ENCODE measurements around the gene PDGFC. TPM values are rescaled to one million over a fixed set of nuclear protein-coding genes. Genes with fewer than 3 reads are reported as not detected.

The PDGFC gene
- total RNA-seq, 2 experiments from 2014 or later = 0.11 TPM; not detected in 1

- H3K27me3 Mint-ChIP-seq = no peaks in the 10 kb centered on the region
- no peak for ATAC-seq (ENCODE audit: low read depth)
- DNase-seq = no peak
- H3K9me3 Mint-ChIP-seq = peaks cover 7% of the 10 kb centered on the region
- no peaks in the 10 kb centered on the region for H3K4me1 Mint-ChIP-seq
- no peak overlapping the region for H3K4me3 Mint-ChIP-seq
- no peak overlapping the region for H3K27ac Mint-ChIP-seq
- H3K36me3 Mint-ChIP-seq = no peaks in the 10 kb centered on the region
- POLR2A ChIA-PET = no interaction called here
These were observed 132.8 kb downstream of the PDGFC start for GRCh38 chr4:156838761-156839160.

- no peak for DNase-seq
- no peaks in the 10 kb centered on the region for H3K36me3 Mint-ChIP-seq
- POLR2A ChIA-PET = no interaction called here
- no peak overlapping the region for H3K4me3 Mint-ChIP-seq
- no peak overlapping the region for H3K27ac Mint-ChIP-seq
- peaks cover 7% of the 10 kb centered on the region for H3K9me3 Mint-ChIP-seq
- no peaks in the 10 kb centered on the region for H3K4me1 Mint-ChIP-seq
- no peaks in the 10 kb centered on the region for H3K27me3 Mint-ChIP-seq
- no peak for ATAC-seq (ENCODE audit: low read depth)
These were observed 133.8 kb downstream of the PDGFC start for GRCh38 chr4:156837625-156838345.

DNA sequence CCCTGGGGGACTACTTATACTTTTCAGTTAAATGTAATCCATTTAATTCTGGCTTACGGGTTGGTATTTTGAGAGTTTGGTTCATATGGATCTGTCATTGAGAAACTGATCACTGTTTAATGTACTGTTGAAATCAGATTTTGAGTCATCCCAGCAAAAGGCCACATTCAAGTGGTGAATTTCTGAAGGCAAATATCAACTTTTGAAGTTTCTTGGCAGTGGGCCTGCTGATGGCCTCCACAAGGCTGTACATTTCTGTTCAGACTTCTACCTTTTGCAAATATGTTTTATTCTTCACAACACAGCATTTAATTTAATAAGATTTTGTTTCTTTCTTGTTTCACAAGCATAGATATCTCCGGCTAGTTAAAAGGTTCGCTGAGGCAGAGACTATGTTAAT is 138.7 kb downstream of the PDGFC start:
- Mint-ChIP-seq H3K36me3 (no peaks in the 10 kb centered on the region), H3K9me3 (peaks cover 3% of the 10 kb centered on the region), H3K27ac (no peak overlapping the region), H3K27me3 (no peaks in the 10 kb centered on the region), H3K4me3 (no peak overlapping the region), H3K4me1 (no peaks in the 10 kb centered on the region)
- no peak for ATAC-seq (ENCODE audit: low read depth)
- POLR2A ChIA-PET = no interaction called here
- DNase-seq = no peak

- Mint-ChIP-seq H3K27ac (no peak overlapping the region), H3K9me3 (no peaks in the 10 kb centered on the region), H3K4me3 (no peak overlapping the region), H3K27me3 (no peaks in the 10 kb centered on the region), H3K36me3 (no peaks in the 10 kb centered on the region), H3K4me1 (no peaks in the 10 kb centered on the region)
- POLR2A ChIA-PET = no interaction called here
- no peak for ATAC-seq (ENCODE audit: low read depth)
- DNase-seq = no peak
These were observed 141.2 kb downstream of the PDGFC start for GRCh38 chr4:156830351-156830750.

DNA sequence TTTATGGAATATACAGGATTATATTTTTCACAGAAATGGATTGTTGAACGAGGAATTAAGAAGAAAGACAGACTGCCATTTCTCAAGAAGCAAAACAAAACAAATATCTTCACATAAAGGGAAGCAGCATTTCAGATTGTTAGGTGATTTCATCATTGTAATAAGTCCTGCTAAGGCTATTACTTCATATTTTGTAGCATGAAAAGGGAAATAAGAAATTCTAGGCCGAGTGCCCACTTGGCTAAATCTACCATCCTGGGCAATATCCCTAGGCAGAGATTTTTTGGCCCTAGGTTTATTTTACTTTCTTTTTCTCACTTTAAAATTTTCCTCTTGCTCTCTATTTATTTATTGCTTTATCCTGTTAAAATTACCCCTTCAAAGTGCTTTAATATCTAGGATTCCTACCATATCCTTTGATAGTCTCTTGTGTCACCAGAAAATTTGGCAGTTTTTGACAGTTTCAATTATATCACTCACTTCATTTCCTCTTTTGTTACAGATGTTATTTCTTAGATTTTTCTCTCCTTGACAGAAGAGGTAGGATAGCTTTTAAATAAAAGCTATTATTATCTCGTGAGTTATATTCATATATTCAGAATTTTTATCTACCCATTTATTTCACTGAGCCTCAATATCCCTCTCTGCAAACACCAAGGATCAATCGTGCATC is 142.3 kb downstream of the PDGFC start:
- no peaks in the 10 kb centered on the region for H3K9me3 Mint-ChIP-seq

DNA sequence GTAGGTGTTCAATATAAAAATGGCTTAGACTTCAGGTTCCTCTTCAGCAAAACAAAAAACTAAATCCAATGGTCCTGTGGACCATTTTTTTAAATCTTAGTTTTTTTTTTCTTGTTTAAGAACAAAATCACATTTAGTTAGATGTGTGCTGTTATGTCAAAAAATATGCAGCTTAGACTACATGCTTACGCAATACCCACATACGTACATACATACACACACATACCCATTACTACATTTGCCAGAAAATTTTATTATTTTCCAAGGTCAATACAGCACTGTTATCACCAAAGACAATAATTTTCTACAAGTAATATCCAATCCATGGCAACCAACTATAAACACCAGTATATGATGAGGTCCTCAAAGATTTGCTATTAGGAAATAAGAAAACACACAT is 144.1 kb downstream of the PDGFC start:
- no peak for DNase-seq
- Mint-ChIP-seq H3K9me3 (no peaks in the 10 kb centered on the region), H3K4me3 (no peak overlapping the region), H3K27ac (no peak overlapping the region), H3K27me3 (no peaks in the 10 kb centered on the region), H3K36me3 (no peaks in the 10 kb centered on the region), H3K4me1 (no peaks in the 10 kb centered on the region)
- POLR2A ChIA-PET = no interaction called here
- ATAC-seq (ENCODE audit: low read depth) = no peak

More for the DNA sequence above, 142.3 kb downstream of the PDGFC start:
- no peaks in the 10 kb centered on the region for H3K27me3 Mint-ChIP-seq
- POLR2A ChIA-PET = no interaction called here
- H3K27ac Mint-ChIP-seq = no peak overlapping the region
- ATAC-seq (ENCODE audit: low read depth) (no peak), DNase-seq (no peak)
- no peaks in the 10 kb centered on the region for H3K4me1 Mint-ChIP-seq
- no peaks in the 10 kb centered on the region for H3K36me3 Mint-ChIP-seq
- no peak overlapping the region for H3K4me3 Mint-ChIP-seq

- ATAC-seq (ENCODE audit: low read depth) (no peak), DNase-seq (no peak)
- no peaks in the 10 kb centered on the region for H3K4me1 Mint-ChIP-seq
- POLR2A ChIA-PET = no interaction called here
- H3K27ac Mint-ChIP-seq = no peak overlapping the region
- H3K4me3 Mint-ChIP-seq = no peak overlapping the region
- no peaks in the 10 kb centered on the region for H3K9me3 Mint-ChIP-seq
- no peaks in the 10 kb centered on the region for H3K36me3 Mint-ChIP-seq
- no peaks in the 10 kb centered on the region for H3K27me3 Mint-ChIP-seq
These were observed 146.5 kb downstream of the PDGFC start for GRCh38 chr4:156825074-156825473.

DNA sequence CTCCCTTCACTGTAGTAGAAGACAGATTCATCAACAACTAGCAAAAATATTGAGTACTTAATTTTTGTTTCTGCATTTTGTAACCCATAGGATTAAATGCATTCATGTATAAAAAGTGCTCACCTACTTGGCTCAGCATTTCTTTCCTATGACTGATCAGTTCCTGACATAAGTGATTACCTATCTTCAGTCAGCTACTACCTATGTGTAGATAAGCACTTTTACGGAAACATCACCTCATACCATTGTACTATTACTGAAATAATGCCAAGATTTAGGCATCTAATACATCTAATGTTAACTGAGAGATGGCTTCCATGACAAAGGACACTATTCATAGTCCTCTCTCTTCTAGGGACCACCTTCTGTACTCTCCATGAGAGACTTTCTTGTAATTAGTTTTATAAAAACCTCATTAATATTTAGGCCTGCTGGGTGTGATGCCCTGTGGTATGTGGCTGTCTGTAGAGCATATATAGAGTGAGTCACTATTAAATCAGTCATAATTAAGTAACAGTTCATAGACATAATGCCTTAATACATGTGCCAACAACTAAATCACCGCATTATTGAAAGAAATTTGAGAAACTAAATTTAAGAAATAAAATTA is 147.0 kb downstream of the PDGFC start:
- H3K4me1 Mint-ChIP-seq = no peaks in the 10 kb centered on the region
- no peaks in the 10 kb centered on the region for H3K36me3 Mint-ChIP-seq
- ATAC-seq (ENCODE audit: low read depth) (no peak), DNase-seq (no peak)
- H3K9me3 Mint-ChIP-seq = no peaks in the 10 kb centered on the region
- no peak overlapping the region for H3K4me3 Mint-ChIP-seq
- no peak overlapping the region for H3K27ac Mint-ChIP-seq
- H3K27me3 Mint-ChIP-seq = no peaks in the 10 kb centered on the region
- POLR2A ChIA-PET = no interaction called here

GRCh38 chr4:156820931-156821330 is 150.7 kb downstream of the PDGFC start:
- no peak overlapping the region for H3K4me3 Mint-ChIP-seq
- no peaks in the 10 kb centered on the region for H3K27me3 Mint-ChIP-seq
- no peaks in the 10 kb centered on the region for H3K9me3 Mint-ChIP-seq
- no peak for ATAC-seq (ENCODE audit: low read depth)
- H3K4me1 Mint-ChIP-seq = no peaks in the 10 kb centered on the region
- DNase-seq = no peak
- no peaks in the 10 kb centered on the region for H3K36me3 Mint-ChIP-seq
- no peak overlapping the region for H3K27ac Mint-ChIP-seq
- POLR2A ChIA-PET = no interaction called here

DNA sequence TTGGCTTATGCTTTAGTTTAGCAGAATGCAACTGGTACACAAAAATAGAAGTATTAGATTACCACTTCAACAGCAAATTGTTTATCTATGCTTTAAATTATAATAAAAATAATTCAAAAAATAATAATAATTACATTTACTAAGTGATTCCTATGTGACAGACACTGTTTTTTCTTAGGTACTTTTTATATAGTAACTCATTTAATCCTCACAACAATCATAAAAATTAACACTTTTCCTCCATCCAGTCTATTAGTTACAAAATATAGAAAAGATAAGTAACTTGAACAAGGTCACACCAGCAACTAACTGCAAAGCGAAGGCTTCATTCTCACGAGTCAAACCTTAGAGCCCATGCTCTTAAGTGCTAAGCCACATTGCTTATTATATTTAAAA is 155.2 kb downstream of the PDGFC start:
- ATAC-seq (ENCODE audit: low read depth) = no peak
- Mint-ChIP-seq H3K27ac (no peak overlapping the region), H3K27me3 (no peaks in the 10 kb centered on the region), H3K4me3 (no peak overlapping the region), H3K4me1 (no peaks in the 10 kb centered on the region), H3K36me3 (no peaks in the 10 kb centered on the region), H3K9me3 (no peaks in the 10 kb centered on the region)
- no peak for DNase-seq
- POLR2A ChIA-PET = no interaction called here

DNA sequence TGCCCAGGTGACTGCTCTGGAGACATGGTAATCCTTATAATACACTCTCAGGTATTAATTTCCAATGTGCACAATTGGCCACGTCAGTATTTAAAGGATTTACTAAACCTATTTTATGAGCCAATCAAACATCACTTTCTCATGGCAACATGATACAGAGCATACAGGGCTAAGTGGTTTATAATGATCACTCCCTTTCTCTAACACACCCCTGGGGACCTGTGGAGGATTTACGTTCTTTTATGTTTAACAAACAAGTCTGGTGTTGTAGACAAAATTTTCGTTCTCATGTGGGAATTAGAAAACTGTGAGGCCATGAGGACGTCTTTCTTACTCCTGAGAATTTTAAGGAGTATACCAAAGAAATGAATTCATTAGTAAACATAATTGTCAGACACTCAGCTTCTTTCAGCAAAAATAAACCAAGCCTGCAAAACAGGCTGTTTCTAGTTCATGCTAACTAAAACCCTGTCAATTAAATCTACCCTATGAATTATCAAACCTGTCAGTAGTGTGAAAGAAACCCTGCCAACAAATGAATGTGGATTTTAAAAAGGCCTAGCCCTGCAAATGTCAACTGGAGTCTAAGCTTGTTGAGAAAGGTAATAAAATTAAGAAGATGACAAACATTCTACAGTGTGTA is 155.8 kb downstream of the PDGFC start:
- no peak overlapping the region for H3K27ac Mint-ChIP-seq
- POLR2A ChIA-PET = no interaction called here
- no peaks in the 10 kb centered on the region for H3K9me3 Mint-ChIP-seq
- no peaks in the 10 kb centered on the region for H3K36me3 Mint-ChIP-seq
- DNase-seq (no peak), ATAC-seq (ENCODE audit: low read depth) (no peak)
- no peak overlapping the region for H3K4me3 Mint-ChIP-seq
- no peaks in the 10 kb centered on the region for H3K4me1 Mint-ChIP-seq
- no peaks in the 10 kb centered on the region for H3K27me3 Mint-ChIP-seq

- no peak overlapping the region for H3K27ac Mint-ChIP-seq
- H3K4me3 Mint-ChIP-seq = no peak overlapping the region
- no peaks in the 10 kb centered on the region for H3K4me1 Mint-ChIP-seq
- POLR2A ChIA-PET = no interaction called here
- no peak for ATAC-seq (ENCODE audit: low read depth)
- no peaks in the 10 kb centered on the region for H3K36me3 Mint-ChIP-seq
- no peaks in the 10 kb centered on the region for H3K9me3 Mint-ChIP-seq
- H3K27me3 Mint-ChIP-seq = no peaks in the 10 kb centered on the region
- no peak for DNase-seq
These were observed 159.6 kb downstream of the PDGFC start for GRCh38 chr4:156811963-156812362.

DNA sequence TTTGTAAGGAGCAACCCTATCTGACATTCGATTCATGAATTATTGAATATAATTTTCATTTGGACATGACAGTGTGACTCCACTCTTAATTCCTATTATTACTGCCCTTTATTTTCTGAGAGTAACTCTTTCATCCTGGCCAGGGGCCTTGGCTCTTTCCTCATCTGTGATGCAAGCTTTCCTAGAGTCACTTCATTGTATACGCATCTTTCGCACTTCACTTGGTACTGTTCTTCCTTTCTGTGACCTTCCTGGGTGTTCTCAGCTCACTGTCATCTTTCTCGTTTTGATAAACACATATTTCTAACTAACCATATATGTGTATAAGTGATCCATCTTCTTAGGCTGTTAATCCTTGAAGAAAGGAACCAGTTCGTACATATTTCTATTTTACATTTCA is 160.3 kb downstream of the PDGFC start:
- no peak for ATAC-seq (ENCODE audit: low read depth)
- POLR2A ChIA-PET = no interaction called here
- no peaks in the 10 kb centered on the region for H3K27me3 Mint-ChIP-seq
- H3K36me3 Mint-ChIP-seq = no peaks in the 10 kb centered on the region
- no peak for DNase-seq
- no peaks in the 10 kb centered on the region for H3K4me1 Mint-ChIP-seq
- H3K27ac Mint-ChIP-seq = no peak overlapping the region
- H3K4me3 Mint-ChIP-seq = no peak overlapping the region
- H3K9me3 Mint-ChIP-seq = no peaks in the 10 kb centered on the region

GRCh38 chr4:156805696-156806095 is 165.9 kb downstream of the PDGFC start:
- Mint-ChIP-seq H3K27me3 (no peaks in the 10 kb centered on the region), H3K27ac (no peak overlapping the region), H3K4me1 (no peaks in the 10 kb centered on the region), H3K36me3 (no peaks in the 10 kb centered on the region), H3K9me3 (no peaks in the 10 kb centered on the region), H3K4me3 (no peak overlapping the region)
- ATAC-seq (ENCODE audit: low read depth) (no peak), DNase-seq (no peak)
- POLR2A ChIA-PET = no interaction called here
